BLaER1 (cell line): ENCODE results near the gene ZC3H7B.
A peak's percentile ranks its signal among the peaks of the same experiment; 100 is the strongest.
"Not testable (repeated sequence)": the region's sequence is repeated elsewhere in the genome, so short reads cannot be mapped to it uniquely, and the experiment has no call there.

Source experiments
- H3K27ac ChIP-seq: shearing (Covaris generic); formaldehyde crosslinking; 2 replicates; pipeline ENCODE4 v1.8.1; 2022
- H3K27me3 ChIP-seq: shearing (Covaris generic); formaldehyde crosslinking; 2 replicates; pipeline ENCODE4 v1.8.1; 2022
- H3K36me3 ChIP-seq: shearing (Covaris generic); formaldehyde crosslinking; 2 replicates; pipeline ENCODE4 v1.8.1; 2022
- H3K4me1 ChIP-seq: shearing (Covaris generic); formaldehyde crosslinking; 2 replicates; pipeline ENCODE4 v1.8.1; 2022
- H3K4me2 ChIP-seq: shearing (Covaris generic); formaldehyde crosslinking; 2 replicates; pipeline ENCODE4 v1.8.1; 2022
- H3K4me3 ChIP-seq: shearing (Covaris generic); formaldehyde crosslinking; 2 replicates; pipeline ENCODE4 v1.8.1; 2022
- H3K9ac ChIP-seq: shearing (Covaris generic); formaldehyde crosslinking; 2 replicates; pipeline ENCODE4 v1.8.1; 2022
- H3K9me3 ChIP-seq: shearing (Covaris generic); formaldehyde crosslinking; 2 replicates; pipeline ENCODE4 v1.8.1; 2022
- H4K20me1 ChIP-seq: shearing (Covaris generic); formaldehyde crosslinking; 2 replicates; pipeline ENCODE4 v1.8.1; 2022
- Cebpa-rat ChIP-seq: shearing (Covaris generic); IDR thresholded peaks from 2 replicates; pipeline ENCODE4 v1.8.1; 2022

ZC3H7B gene

DNA sequence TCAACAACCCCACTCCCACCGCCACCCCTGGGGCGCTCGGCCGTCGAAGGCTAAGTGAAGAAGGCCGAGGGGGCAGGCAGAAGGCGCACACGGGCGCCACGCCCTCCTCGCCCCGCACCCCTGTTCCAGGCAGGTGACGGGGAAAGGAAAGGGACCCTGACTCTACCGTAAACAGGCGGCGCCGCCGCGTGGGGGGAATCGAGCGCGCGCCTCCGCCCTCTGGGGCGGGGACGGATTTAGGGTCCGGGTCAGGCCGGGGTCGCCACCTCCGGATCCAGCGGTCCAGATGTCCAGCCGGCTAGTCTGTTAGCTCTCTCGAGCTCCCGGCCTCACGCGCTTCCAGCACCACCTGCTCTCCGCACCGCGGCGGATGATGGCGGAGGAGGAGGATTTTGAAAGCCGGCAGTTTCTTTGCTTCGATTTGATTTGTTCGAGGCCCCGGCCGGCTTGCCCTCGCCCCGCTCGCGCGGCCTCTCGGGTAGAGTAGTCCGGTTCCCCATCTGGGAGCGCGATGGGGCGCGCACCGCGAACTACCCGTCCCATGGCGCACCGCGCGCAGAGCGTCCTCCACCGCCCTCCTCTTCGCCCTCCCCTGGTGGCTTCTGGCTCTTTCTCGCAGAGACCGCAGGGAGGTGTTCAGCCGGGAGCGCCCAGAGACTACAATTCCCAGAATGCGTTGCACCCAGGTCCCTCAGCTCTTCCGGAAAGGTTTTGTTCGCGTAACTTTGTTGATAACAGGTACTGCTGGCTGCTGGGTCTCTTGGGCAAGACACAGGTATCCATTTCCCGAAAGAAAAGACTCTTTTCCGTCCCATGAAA, 15.3 kb upstream of the ZC3H7B start, which contains the start of gene RANGAP1:
Gene RANGAP1, minus strand, starts transcription at position 368 of the 819 bp plus-strand sequence. CDS start 5,143 bp downstream, outside the sequence.
- peak within 1 kb of the TSS; percentile 95 for H3K4me2 ChIP-seq
- H3K9ac ChIP-seq: peak within 1 kb of the TSS; percentile 89
- H3K4me3 ChIP-seq: peak within 1 kb of the TSS; percentile 96
- H4K20me1 ChIP-seq: peaks cover 32% of the 10 kb centered on the region
- TF ChIP-seq Cebpa-rat: no peak
- no peaks in the 10 kb centered on the region for H3K27me3 ChIP-seq
- H3K9me3 ChIP-seq: no peaks in the 10 kb centered on the region
- H3K36me3 ChIP-seq: peaks cover 38% of the 10 kb centered on the region
- peak within 1 kb of the TSS; percentile 88 for H3K27ac ChIP-seq
- peaks cover 40% of the 10 kb centered on the region for H3K4me1 ChIP-seq

DNA sequence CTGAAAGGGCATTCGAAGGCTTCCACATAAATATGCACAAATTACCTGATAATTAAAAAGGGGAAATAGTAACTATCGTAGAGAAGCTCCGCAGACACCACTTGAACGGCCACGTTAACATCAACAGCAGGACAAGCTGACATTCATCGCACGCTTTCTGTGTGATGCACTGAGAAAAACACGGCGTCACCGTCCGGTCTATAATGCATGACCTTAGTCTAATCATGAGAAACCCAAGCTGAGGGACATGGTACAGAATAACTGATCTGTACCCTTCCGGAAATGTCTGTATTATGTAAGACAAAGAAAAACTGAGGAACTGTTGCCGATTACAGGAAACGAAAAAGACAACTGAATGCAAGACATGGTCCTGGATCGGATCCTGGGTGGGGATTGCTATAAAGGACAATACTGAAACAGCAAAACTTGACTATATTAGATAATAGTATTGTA, 14.7 kb upstream of the ZC3H7B start:
- peak overlapping the region; percentile 65 for H3K4me2 ChIP-seq
- H3K36me3 ChIP-seq: peaks cover 31% of the 10 kb centered on the region
- peaks cover 26% of the 10 kb centered on the region for H4K20me1 ChIP-seq
- TF ChIP-seq Cebpa-rat: no peak
- H3K4me1 ChIP-seq: peaks cover 34% of the 10 kb centered on the region
- peak overlapping the region; percentile 66 for H3K9ac ChIP-seq
- peak overlapping the region; percentile 61 for H3K27ac ChIP-seq
- peak overlapping the region; percentile 96 for H3K4me3 ChIP-seq
- no peaks in the 10 kb centered on the region for H3K9me3 ChIP-seq
- no peaks in the 10 kb centered on the region for H3K27me3 ChIP-seq

DNA sequence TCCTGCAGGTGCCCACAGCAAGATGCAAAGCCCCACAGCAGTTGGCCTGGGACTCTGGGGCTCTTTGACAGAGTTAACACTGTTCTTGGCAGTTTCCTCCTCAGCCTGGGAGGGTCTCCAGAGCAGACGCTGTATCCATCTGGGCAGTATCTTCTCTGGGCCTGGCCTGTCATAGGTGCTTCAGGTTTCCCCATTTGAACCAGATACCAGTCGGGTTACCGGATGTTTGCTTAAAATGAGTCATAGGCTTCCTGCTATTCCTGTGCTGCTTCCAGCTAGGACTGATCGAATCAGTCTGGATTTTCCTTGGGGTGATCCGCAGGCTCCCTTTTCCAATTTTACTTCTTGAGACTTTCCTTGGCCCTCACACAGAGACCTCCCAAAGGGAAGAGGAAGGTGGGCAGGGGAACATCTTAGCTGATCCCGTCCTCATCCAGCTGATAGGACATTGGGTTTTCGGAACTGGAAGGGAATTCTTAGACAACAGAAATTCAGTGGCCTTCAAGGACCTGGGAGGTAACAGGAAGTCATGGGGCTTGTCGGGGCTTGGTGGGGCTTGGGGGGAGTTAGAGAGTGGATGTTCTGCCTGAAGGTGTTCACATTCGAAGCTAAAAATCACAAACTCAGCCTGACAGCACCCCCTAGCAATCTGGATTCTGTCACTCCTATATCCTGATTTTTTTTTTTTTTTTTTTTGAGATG, 12.9 kb upstream of the ZC3H7B start:
- Histone ChIP-seq H3K9ac (no peak overlapping the region), H3K36me3 (peaks cover 15% of the 10 kb centered on the region), H3K9me3 (no peaks in the 10 kb centered on the region), H3K4me1 (peaks cover 31% of the 10 kb centered on the region), H3K27ac (peak overlapping the region; percentile 22; the same call in 1 of the 2 replicates), H3K4me3 (no peak overlapping the region), H4K20me1 (peaks cover 13% of the 10 kb centered on the region; the same call in 1 of the 2 replicates), H3K27me3 (no peaks in the 10 kb centered on the region), H3K4me2 (0 out of 2 replicates have a peak overlapping the region, but pooled peaks have one; percentile 7)
- no peak for TF ChIP-seq Cebpa-rat

DNA sequence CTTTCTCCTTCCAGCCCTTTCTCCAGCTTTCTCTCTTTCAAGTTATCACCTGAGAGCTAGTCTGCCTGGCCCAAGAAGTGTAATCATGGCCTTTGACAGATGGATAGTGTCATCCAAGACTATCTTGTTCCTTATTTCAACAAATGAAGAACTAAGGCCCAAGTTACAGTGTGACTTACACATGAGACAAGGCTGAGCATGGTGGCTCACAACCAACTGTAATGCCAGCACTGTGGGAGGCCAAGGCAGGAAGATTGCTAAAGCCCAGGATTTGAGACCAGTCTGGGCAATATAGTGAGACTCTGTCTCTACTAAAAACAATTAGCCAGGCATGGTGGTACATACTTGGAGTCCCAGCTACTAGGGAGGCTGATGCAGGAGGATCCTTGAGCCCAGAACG, 11.7 kb upstream of the ZC3H7B start:
- H3K36me3 ChIP-seq: peaks cover 2% of the 10 kb centered on the region
- H3K9ac ChIP-seq: no peak overlapping the region
- no peak overlapping the region for H3K4me2 ChIP-seq
- peaks cover 5% of the 10 kb centered on the region for H3K9me3 ChIP-seq
- no peak for TF ChIP-seq Cebpa-rat
- H3K4me3 ChIP-seq: no peak overlapping the region
- no peaks in the 10 kb centered on the region for H3K27me3 ChIP-seq
- H3K27ac ChIP-seq: no peak overlapping the region
- peaks cover 8% of the 10 kb centered on the region; the same call in 1 of the 2 replicates for H4K20me1 ChIP-seq
- peaks cover 22% of the 10 kb centered on the region for H3K4me1 ChIP-seq

DNA sequence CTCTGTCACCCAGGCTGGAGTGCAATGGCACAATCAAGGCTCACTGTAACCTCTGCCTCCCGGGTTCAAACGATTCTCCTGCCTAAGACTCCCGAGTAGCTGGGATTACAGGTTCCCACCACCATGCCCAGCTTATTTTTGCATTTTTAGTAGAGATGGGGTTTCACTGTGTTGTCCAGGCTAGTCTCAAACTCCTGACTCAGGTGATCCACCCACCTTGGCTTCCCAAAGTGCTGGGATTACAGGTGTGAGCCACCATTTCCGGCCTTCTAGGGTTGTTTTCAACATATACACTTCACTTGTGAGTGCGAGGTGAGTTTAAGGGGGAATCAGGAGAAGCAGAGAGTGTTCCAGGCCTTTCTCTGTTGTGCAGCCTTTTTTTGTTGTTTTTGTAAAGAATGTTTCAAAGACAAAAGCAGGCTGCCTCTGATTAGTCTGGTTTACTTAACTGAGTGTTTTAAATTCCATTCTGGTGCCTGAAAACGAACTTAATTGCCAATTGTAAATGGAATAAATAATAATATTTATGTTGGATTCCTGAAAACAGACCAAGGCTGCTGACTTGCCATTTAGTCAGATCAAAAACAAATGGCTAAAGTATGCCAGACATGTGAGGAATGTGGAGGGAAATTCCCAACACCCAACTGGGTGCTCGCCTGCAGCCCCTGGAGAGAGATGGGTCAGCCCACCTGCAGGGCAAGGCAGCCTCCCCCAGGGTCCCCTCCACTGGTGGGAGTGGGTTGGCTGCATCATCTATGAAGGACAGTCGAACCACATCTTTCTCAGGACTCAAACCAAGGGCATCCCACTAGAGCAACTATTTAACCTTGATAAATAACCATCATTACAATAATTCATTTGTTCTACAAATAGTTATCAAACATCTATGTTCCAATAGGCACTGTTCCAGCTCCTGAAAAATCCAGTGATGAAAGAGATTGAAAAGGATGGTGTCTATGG, 10.8 kb upstream of the ZC3H7B start:
- no peak for TF ChIP-seq Cebpa-rat
- no peaks in the 10 kb centered on the region for H4K20me1 ChIP-seq
- no peaks in the 10 kb centered on the region for H3K27me3 ChIP-seq
- no peak overlapping the region for H3K4me2 ChIP-seq
- no peak overlapping the region for H3K9ac ChIP-seq
- no peak overlapping the region for H3K4me3 ChIP-seq
- no peak overlapping the region for H3K27ac ChIP-seq
- H3K36me3 ChIP-seq: no peaks in the 10 kb centered on the region
- peaks cover 5% of the 10 kb centered on the region for H3K9me3 ChIP-seq
- H3K4me1 ChIP-seq: peaks cover 16% of the 10 kb centered on the region

DNA sequence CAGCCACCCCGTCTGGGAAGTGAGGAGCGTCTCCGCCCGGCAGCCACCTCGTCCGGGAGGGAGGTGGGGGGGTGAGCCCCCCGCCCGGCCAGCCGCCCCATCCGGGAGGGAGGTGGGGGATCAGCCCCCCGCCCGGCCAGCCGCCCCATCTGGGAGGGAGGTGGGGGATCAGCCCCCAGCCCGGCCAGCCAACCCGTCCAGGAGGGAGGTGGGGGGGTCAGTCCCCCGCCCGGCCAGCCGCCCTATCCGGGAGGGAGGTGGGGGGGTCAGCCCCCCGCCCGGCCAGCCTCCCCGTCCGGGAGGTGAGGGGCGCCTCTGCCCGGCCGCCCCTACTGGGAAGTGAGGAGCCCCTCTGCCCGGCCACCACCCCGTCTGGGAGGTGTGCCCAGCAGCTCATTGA, 6.5 kb upstream of the ZC3H7B start:
- H3K36me3 ChIP-seq, H3K27ac ChIP-seq, H3K27me3 ChIP-seq, H4K20me1 ChIP-seq, H3K9me3 ChIP-seq, H3K4me2 ChIP-seq, H3K4me3 ChIP-seq, H3K4me1 ChIP-seq, H3K9ac ChIP-seq: not testable (repeated sequence)

DNA sequence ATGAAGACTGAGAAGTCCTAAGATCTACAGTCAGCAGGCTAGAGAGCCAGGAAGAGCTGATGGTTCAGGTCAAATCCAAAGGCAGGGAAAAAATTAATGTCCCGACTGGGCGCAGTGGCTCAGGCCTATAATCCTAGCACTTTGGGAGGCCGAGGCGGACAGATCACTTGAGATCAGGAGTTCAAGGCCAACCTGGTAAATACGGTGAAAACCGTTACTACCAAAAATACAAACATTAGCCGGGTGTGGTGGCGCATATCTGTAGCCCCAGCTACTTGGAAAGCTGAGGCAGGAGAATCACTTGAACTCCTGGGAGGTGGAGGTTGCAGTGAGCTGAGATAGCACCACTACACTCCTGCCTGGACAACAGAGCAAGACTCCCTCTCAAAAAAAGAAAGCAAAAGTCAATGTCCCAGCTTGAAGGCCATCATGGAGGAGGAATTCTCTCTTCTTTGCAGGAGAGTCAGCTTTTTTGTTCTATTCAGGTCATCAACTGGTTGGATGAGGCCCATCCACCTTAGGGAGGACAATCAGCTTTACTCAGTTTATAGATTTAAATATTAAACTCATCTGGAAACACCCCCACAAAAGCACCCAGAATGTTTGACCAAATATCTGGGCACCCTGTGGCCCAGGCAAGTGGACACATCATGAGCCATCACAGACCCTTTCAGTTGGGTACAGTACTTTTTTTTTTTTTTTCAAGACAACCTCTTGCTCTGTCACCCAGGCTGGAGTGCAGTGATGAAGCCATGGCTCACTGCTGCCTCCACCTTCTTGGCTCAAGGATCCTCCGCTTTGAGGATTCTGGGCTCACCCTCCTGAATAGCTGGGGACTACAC, 4.3 kb upstream of the ZC3H7B start:
- no peak for TF ChIP-seq Cebpa-rat
- H3K36me3 ChIP-seq: no peaks in the 10 kb centered on the region
- no peak overlapping the region for H3K4me2 ChIP-seq
- no peaks in the 10 kb centered on the region for H3K27me3 ChIP-seq
- H3K4me3 ChIP-seq: no peak overlapping the region
- peaks cover 7% of the 10 kb centered on the region for H3K4me1 ChIP-seq
- H3K9ac ChIP-seq: no peak overlapping the region
- no peaks in the 10 kb centered on the region for H4K20me1 ChIP-seq
- H3K27ac ChIP-seq: no peak overlapping the region
- peaks cover 5% of the 10 kb centered on the region for H3K9me3 ChIP-seq

DNA sequence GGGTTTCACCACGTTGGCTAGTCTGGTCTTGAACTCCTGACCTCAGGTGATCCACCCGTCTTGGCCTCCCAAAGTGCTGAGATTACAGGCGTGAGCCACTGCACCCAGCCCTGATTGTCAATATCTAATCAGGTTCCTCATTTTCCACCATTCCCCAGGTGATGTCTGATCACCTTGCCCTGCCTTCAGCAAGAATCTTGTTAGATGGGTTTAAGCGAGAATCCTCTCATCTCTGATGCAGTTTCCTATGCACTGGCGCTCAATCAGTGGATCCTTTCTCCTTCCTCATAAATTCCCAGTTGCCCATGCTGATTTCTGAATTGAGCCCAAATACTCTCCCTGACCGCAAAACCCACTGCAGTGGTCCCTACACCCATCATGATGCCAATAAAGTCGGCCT, 664 bp upstream of the ZC3H7B start:
- peaks cover 34% of the 10 kb centered on the region for H4K20me1 ChIP-seq
- peaks cover 12% of the 10 kb centered on the region for H3K36me3 ChIP-seq
- H3K9me3 ChIP-seq: no peaks in the 10 kb centered on the region
- H3K4me1 ChIP-seq: peaks cover 37% of the 10 kb centered on the region
- H3K4me2 ChIP-seq: peak overlapping the region; percentile 95
- H3K4me3 ChIP-seq: peak overlapping the region; percentile 100
- H3K9ac ChIP-seq: peak overlapping the region; percentile 100; the same call in 1 of the 2 replicates
- H3K27ac ChIP-seq: no peak overlapping the region
- H3K27me3 ChIP-seq: no peaks in the 10 kb centered on the region
- no peak for TF ChIP-seq Cebpa-rat
